ENCODE measurements around the gene AMFR.

Gene AMFR

GRCh38 chr16:56330476-56330875 is 94.9 kb downstream of the AMFR start:
- DNase-seq (ENCODE audit: low spot score) = no peak

GRCh38 chr16:56329887-56330286 is 95.5 kb downstream of the AMFR start:
- DNase-seq (ENCODE audit: low spot score) = no peak

GRCh38 chr16:56328276-56329022 is 96.9 kb downstream of the AMFR start:
- DNase-seq (ENCODE audit: low spot score) = no peak

GRCh38 chr16:56327929-56328258 is 97.5 kb downstream of the AMFR start:
- no peak for DNase-seq (ENCODE audit: low spot score)

- DNase-seq (ENCODE audit: low spot score) = no peak
These were observed 98.0 kb downstream of the AMFR start for GRCh38 chr16:56327071-56327928.

- no peak for DNase-seq (ENCODE audit: low spot score)
These were observed 99.4 kb downstream of the AMFR start for GRCh38 chr16:56325956-56326355.

DNA sequence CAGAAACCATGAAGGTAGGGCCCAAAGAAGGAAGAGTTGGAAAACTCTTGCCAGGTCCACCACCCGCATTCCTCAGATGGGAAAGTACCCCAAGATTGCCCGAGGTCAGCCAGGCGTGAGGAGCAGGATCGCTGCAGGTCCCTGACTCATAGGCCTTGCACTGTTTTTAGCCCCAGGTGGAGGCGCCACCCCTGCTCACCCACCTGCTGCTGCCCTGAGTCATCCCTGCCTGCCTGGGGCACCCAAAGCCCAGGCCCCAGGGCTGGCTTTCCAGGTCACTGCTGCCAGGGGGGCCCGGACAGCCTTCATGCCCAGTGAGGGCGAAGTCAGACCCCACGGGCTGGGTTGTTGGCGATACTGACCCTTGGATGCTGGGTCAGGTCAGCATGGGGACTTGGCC is 100.9 kb downstream of the AMFR start:
- no peak for DNase-seq (ENCODE audit: low spot score)

DNA sequence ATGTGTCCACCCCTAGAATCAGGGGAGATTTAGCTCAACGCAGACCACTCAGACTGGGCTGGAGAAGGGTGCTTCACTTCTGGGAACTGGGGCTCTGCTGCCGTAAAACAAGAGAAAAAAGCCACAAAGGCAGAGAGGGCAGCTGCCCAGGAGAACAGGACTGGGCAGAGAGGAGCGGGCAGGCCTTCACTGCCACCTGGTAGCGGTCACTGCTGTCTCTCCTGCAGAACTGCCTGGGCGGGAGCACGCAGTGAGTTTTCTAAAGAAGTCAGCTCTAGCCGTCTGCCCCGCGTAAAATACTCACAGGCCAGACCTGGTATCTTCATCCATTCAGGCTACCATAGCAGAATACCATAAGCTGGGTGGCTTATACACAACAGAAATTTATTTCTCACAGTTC is 103.8 kb downstream of the AMFR start:
- DNase-seq (ENCODE audit: low spot score) = no peak

DNA sequence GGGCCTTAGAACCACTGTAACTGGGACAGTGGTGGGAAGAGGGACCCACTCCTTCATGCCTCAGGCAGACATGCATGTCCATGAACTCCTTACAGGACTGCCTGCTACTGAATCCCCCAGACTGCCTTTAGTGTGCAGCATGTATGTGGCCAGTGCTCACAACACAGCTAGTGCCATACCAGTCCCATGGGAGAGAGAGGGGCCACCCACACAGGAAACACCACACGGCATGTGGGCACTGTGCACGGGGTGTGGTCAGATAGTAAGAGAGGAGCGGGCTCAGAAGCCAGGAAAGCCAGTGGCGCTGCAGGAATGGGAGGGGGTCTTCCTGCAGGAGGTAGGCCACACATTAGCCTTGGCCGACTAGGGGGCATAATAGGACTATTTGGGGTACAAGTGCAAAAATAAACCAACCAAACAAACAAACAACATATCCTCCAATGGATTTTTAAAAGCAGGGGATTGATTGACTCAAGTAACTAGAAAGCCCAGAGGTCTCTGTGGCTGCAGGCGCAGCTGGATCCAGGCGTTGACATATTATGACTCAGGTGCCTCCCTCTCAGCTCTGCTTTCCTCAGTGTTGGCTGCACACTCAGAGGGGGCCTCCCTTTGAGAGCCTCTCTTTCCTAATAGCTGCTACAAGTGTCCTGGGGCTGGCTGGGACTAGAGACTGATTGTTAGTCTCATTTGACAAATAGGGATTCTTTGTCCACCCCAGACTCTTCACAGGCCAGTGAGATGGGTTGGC is 104.4 kb downstream of the AMFR start:
- no peak for DNase-seq (ENCODE audit: low spot score)

DNA sequence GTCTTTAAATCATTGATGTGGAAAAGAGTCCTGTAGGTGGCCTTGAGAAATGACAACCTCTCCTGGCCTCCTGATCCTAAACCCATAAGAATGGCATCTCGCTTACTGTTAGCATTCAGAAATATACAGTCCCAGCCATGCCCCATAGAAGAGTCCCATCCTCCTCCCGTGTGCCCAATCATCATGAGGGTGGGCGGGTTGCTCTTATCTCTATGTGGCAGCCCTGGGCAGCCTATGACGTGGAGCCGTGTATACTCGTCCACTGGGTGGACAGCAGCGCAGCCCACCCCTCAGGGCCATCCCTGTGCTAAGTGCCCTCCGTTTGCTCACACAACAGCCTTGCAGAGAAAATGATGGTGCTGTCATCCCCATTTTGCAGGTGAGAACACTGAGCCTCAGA is 105.3 kb downstream of the AMFR start:
- DNase-seq (ENCODE audit: low spot score) = no peak

- no peak for DNase-seq (ENCODE audit: low spot score)
These were observed 106.0 kb downstream of the AMFR start for GRCh38 chr16:56319376-56319775.

DNA sequence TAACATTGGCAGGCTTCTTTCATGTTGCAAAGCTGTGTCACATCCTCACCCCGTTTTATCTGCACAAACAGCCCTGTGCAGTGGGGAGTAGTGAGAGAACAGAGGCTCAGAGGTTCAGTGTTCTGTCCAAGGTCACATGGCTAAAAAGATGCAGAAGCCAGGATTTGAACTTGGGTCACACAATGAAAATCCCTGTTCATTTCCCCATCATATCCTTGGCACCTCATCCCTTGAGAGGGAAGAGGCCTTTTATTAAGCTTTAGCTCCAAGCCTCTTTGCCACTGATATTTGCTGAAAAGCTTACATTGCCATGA is 106.6 kb downstream of the AMFR start:
- DNase-seq (ENCODE audit: low spot score) = no peak

DNA sequence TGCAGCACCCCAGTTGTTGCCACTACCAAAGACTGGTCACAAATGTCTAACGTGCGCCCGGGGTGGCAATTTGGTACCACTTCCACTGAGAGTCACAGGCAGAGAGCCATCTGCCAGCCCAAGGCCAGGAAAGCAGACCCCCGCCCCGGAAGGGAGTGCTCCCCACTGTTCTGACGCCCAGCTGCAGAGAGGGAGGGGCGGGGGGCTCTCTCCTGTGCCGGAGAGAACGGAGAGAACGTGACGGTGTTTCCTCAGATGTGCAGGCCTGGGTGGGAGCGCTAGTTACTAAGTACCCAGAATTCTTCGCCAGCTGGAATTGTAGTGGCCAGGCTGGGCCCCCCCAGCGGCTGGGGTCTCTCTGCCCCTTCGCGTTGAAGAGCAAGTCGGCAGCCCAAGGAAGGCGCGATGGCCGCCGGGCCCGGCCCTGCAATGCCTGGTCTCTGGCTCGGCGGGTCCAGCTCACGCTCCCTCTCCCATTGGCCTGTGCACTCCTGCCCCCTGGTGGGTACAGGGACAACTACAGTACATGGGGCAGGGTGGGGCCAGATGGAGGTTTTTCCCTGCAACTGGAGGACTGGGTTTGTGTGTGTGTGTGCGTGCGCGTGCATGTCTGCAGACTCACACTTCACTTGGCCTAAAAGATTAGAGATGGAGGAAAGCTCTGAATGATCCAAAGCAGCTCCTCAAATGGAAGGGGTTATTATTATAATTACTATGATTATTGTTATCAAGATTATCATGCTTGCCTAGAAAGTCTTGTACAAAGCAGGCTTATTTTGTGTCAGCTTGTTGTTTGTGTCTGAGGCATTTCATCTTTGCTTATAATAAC is 107.1 kb downstream of the AMFR start:
- DNase-seq (ENCODE audit: low spot score) = peak; percentile 75

DNA sequence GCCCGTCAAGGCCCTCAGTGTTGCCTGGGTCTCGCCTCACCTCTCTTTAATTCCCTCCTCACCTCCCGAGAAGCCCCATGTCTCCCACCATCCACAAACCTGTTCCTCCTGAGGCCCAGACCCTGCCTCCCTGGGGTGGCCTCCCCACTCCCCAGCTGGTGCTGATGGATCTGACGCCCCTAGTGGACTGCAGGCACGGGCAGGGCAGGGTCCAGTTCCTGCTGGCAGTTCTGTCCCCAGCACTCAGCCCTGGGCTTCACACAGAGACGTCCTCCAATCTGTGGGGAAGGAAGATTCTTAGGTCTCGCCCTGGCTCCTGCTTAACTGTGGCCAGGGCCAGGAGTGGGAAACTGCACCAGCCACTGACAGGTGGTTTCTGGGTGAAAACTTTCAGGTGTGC is 108.8 kb downstream of the AMFR start:
- no peak for DNase-seq (ENCODE audit: low spot score)

DNA sequence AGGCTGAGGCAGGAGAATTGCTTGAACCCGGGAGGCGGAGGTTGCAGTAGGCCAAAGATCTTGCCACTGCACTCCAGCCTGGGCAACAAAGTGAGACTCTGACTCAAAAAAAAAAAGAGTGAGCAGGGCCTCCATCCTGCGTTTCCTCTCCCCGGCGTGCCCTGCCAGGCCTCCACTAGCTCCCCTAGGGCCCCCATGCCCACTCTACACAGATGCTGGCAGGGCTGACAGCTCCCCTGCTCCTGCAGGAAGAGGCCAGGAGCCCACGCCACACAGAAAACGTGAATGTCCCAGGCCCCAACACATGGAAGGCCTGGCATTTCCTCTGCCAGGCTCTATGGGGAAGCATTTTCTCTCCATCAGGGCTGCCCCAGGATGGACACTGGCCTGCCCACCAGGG is 109.4 kb downstream of the AMFR start:
- no peak for DNase-seq (ENCODE audit: low spot score)

GRCh38 chr16:56314244-56314850 is 111.0 kb downstream of the AMFR start:
- no peak for DNase-seq (ENCODE audit: low spot score)

DNA sequence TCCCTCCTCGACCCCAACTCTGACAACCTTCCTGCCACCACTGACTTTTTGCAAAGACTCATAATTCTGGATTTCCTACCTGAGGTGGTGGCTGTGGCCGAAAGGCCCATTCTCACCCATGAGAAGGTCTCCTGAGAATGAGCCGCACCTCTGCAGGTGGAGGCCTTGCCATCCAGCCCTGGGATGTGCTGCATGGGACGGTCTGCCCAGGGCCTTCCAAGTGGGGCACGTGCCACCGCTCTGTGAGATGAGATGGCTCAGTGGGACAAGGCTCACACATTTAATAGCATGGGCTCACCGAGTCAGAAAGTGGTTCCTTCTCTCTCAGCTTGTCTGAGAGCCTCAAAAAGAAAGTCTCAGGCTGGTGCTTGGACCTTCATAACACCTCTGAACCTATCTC is 112.8 kb downstream of the AMFR start:
- no peak for DNase-seq (ENCODE audit: low spot score)

DNA sequence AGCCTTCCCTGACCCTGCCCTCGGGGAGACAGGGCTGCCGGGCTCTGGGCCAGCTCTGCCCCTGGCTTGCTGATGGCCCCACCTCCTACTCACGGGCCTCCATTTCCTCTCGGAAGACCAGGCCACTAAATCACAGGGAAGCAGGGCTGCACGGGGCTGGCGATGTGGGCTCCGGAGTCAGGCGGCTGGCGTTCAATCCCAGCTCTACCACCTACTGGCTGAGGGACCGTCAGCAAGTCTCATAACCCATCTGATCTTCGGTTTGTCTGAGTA is 113.4 kb downstream of the AMFR start:
- DNase-seq (ENCODE audit: low spot score) = no peak
